Rectal smooth muscle tissue (tissue), 1 donor: Measurements from ENCODE around the gene ASNSD1.
"Not testable (repeated sequence)": the region's sequence is repeated elsewhere in the genome, so short reads cannot be mapped to it uniquely, and the experiment has no call there.

ENCODE experiments used
- H3K27ac ChIP-seq: one replicate; pipeline ENCODE4 v1.7.0; 2013; ENCODE audit warnings: low read depth, low read length, inconsistent platforms
- H3K27me3 ChIP-seq: one replicate; pipeline ENCODE4 v1.7.0; 2013; ENCODE audit warnings: low read length; ENCODE audit not compliant: control insufficient read depth, insufficient read depth
- H3K36me3 ChIP-seq: one replicate; pipeline ENCODE4 v1.7.0; 2013; ENCODE audit warnings: low read length; ENCODE audit not compliant: control insufficient read depth, insufficient read depth
- H3K4me1 ChIP-seq: one replicate; pipeline ENCODE4 v1.7.0; 2013; ENCODE audit warnings: low read length; ENCODE audit not compliant: control insufficient read depth, insufficient read depth
- H3K4me3 ChIP-seq: one replicate; pipeline ENCODE4 v1.7.0; 2013; ENCODE audit warnings: low read length
- H3K9ac ChIP-seq: one replicate; pipeline ENCODE4 v1.7.0; 2013; ENCODE audit warnings: low read length

ASNSD1 gene

DNA sequence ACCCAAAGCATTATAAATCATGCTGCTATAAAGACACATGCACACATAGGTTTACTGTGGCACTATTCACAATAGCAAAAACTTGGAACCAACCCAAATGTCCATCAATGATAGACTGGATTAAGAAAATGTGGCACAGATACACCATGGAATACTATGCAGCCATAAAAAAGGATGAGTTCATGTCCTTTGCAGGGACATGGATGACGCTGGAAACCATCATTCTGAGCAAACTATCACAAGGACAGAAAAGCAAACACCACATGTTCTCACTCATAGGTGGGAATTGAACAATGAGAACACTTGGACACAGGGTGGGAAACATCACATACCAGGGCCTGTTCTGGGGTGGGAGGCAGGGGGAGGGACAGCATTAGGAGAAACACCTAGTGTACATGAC lies 56.3 kb downstream of the ASNSD1 start:
- H3K4me3 ChIP-seq, H3K36me3 ChIP-seq, H3K27ac ChIP-seq, H3K4me1 ChIP-seq, H3K9ac ChIP-seq, H3K27me3 ChIP-seq: not testable (repeated sequence)

DNA sequence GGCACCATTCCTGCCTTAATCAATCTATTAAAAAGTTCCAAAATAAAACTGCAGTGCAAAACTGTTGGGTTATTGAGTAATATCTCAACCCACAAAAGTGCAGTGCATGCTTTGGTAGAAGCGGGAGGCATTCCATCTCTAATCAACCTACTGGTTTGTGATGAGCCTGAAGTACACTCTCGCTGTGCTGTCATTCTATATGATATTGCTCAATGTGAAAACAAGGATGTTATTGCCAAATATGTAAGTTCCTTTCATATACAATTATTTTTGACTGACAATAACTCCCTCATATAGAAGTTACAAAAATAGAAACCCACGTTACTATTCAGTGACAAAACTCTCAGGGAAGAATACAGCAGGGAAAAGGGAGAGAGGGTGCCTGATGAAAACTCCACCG lies 58.3 kb downstream of the ASNSD1 start:
- Histone ChIP-seq H3K27ac (no peak overlapping the region), H3K4me1 (no peaks in the 10 kb centered on the region), H3K9ac (no peak overlapping the region), H3K27me3 (no peaks in the 10 kb centered on the region), H3K36me3 (no peaks in the 10 kb centered on the region), H3K4me3 (no peak overlapping the region)
